Tibial nerve (tissue), 4 donors: ENCODE measurements around the gene MXD3. TPM values are rescaled to one million over a fixed set of nuclear protein-coding genes. Genes with fewer than 3 reads are reported as not detected.
"Not testable (repeated sequence)": the region's sequence is repeated elsewhere in the genome, so short reads cannot be mapped to it uniquely, and the experiment has no call there.

Experiments used
- DNase-seq, 2 donors: peaks; one replicate each; pipeline ENCODE4 v3.0.0-alpha.2; 2019; ENCODE audit warnings: low spot score in 2 of 2
- H3K27ac ChIP-seq, 4 donors: fragments of 200-600 bp; sonication (generic) in 3 of 4; one replicate each; pipeline ENCODE4 v1.5.1; 2017 to 2019; ENCODE audit warnings: mild to moderate bottlenecking in 1 of 4
- H3K27me3 ChIP-seq, 2 donors: fragments of 200-600 bp; sonication (generic) in 1 of 2; one replicate each; pipeline versions ENCODE4 v1.5.1 to v1.6.0; 2017 to 2019
- H3K36me3 ChIP-seq, 3 donors: fragments of 200-600 bp; sonication (generic); one replicate each; pipeline ENCODE4 v1.5.1; 2018 to 2019
- H3K4me1 ChIP-seq, 4 donors: fragments of 200-600 bp; sonication (generic) in 3 of 4; one replicate each; pipeline ENCODE4 v1.5.1; 2017 to 2019
- H3K4me3 ChIP-seq, 4 donors: fragments of 200-600 bp; sonication (generic) in 3 of 4; one replicate each; pipeline ENCODE4 v1.5.1; 2017 to 2019; ENCODE audit warnings: mild to moderate bottlenecking in 1 of 4, moderate library complexity in 1 of 4
- H3K9me3 ChIP-seq, 4 donors: fragments of 200-600 bp; sonication (generic) in 3 of 4; one replicate each; pipeline ENCODE4 v1.5.1; 2017 to 2019
- CTCF ChIP-seq, 5 experiments: fragments of 200-600 bp in 3 of 5; fragments of 450-650 bp in 2 of 5; sonication (generic) in 3 of 5; IDR thresholded peaks; one replicate each; pipeline ENCODE4 v1.5.1; 2016 to 2019; ENCODE audit warnings: antibody characterized with exemption in 5 of 5, mild to moderate bottlenecking in 3 of 5, moderate library complexity in 2 of 5
- EP300 ChIP-seq, 2 donors: sonication (generic); formaldehyde crosslinking; IDR thresholded peaks; one replicate each; pipeline ENCODE4 v1.6.1; 2017; ENCODE audit warnings: antibody characterized with exemption in 2 of 2, mild to moderate bottlenecking in 1 of 2
- POLR2A ChIP-seq, 2 donors: fragments of 450-650 bp; IDR thresholded peaks; one replicate each; pipeline ENCODE4 v1.6.1; 2017; ENCODE audit warnings: antibody characterized with exemption in 2 of 2, mild to moderate bottlenecking in 2 of 2, moderate library complexity in 2 of 2
- WGBS, 2 donors: methylation state at CpG; one replicate each; pipeline ENCODE4 v1.1.5; 2018; 5-methylcytosine and 5-hydroxymethylcytosine counted together
- total RNA-seq, 4 donors: library from RNA; depleted of rRNA; stranded (reverse); fragments of >200 nt; gene quantifications; one replicate each; pipeline ENCODE4 v1.1.0, GENCODE V29; 2016

Gene MXD3, protein sequence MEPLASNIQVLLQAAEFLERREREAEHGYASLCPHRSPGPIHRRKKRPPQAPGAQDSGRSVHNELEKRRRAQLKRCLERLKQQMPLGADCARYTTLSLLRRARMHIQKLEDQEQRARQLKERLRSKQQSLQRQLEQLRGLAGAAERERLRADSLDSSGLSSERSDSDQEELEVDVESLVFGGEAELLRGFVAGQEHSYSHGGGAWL
- 10 to 100 TPM in 2 of 4 donors, 1 to 10 TPM in 2; 5.2 to 33.9 (median 14.7) TPM for total RNA-seq

DNA sequence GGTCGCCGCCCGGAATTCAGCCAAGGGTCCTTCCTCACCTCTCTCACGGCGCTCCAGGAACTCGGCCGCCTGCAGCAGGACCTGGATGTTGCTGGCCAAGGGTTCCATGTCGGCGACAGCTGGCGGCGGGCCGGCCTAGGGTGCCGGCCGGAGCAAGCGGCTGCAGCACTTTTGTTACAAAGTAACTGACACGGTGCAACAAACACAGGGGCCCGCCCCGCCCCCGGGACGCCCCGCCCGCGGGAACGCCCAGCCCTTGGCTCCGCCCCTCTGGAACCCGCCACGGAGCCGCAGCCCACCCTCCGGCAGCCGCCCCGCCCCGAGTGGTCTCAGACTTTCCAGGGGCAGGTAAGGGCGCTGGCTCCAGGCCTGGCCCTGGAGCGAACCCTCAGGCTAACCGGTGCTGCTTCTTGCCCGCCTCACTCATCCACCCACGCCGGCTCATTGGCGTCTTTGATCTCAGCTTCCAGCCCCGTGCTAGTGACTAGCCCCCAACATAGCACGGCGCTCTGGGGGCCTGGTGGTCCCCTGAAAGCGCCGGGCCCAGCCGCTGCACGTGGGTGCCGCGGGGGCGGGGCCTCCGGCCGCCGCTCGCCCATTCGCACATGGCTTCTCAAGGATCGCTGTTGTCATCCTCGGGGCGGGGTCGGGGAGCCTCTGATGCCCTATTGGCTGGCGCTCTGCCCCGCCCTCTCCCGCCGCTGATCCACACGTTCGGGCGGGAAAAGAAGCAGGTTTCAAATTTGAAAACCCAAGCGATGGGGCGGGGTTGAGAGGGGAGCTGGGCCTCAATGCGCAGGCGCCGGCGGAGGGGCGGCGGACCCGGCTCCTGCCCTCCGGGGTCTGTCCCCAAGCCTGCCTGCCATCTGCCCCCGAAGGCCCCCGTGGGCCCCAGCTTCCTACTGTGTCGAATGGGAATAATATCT is at the start of gene MXD3:
TSS of gene MXD3 (minus strand) at position 176 of the 926 bp plus-strand sequence. CDS start at position 108, 68 bp downstream.
- Histone ChIP-seq H3K4me1 (peaks cover 0 to 35% (median 20%) of the 10 kb centered on the region in 4 donors), H3K4me3 (peak within 1 kb of the TSS; percentile 28 to 67 (median 57)), H3K27me3 (no peaks in the 10 kb centered on the region), H3K27ac (peak within 1 kb of the TSS in 1 of 4 donors; percentile 15), H3K36me3 (peaks cover 0 to 18% (median 0%) of the 10 kb centered on the region in 3 donors), H3K9me3 (no peaks in the 10 kb centered on the region)
- peak; percentile 96 to 97 for DNase-seq
- TF ChIP-seq CTCF (IDR thresholded peaks at IDR 0.05) (no peak), EP300 (IDR thresholded peaks at IDR 0.05) (peak in 1 of 2 donors; percentile 66), POLR2A (IDR thresholded peaks at IDR 0.05) (no peak)
- 0 to 1% methylated on average over 39 to 63 of the region's 78 CpGs for WGBS, 2 donors

DNA sequence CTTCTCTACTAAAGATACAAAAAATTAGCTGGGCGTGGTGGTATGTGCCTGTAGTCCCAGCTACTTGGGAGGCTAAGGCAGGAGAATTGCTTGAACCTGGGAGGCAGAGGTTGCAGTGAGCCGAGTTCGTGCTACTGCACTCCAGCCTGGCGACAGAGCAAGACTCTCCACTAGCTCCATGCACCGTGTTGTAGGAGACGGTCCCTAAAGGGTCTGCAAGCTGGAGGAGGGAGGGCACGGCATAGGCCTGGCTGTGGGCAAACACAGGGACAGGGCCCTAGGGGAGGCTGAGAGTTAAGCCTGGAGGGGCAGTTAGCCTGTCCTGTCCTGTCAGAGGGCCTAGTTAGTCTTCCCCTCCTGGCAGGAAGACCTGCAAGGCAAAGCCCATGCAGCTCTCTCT is 49.0 kb upstream of the MXD3 start:
- 82% methylated on average over 7 of the region's 7 CpGs for WGBS, 2 donors
- DNase-seq, H3K36me3 ChIP-seq, H3K4me3 ChIP-seq, H3K27me3 ChIP-seq, H3K27ac ChIP-seq, H3K9me3 ChIP-seq: not testable (repeated sequence)
- peaks cover 0 to 37% (median 27%) of the 10 kb centered on the region in 4 donors for H3K4me1 ChIP-seq

- WGBS, 2 donors = 69 to 76% methylated on average over 3 of the region's 3 CpGs
- TF ChIP-seq POLR2A (IDR thresholded peaks at IDR 0.05) (no peak), EP300 (IDR thresholded peaks at IDR 0.05) (no peak), CTCF (IDR thresholded peaks at IDR 0.05) (no peak)
- H3K4me1 ChIP-seq = peaks cover 0 to 37% (median 27%) of the 10 kb centered on the region in 4 donors
- no peak for DNase-seq
- H3K4me3 ChIP-seq = no peak overlapping the region
- H3K9me3 ChIP-seq = no peaks in the 10 kb centered on the region
- H3K27me3 ChIP-seq = no peaks in the 10 kb centered on the region
- no peak overlapping the region for H3K27ac ChIP-seq
- H3K36me3 ChIP-seq = no peaks in the 10 kb centered on the region
These were observed 48.2 kb upstream of the MXD3 start for GRCh38 chr5:177359860-177360259.

DNA sequence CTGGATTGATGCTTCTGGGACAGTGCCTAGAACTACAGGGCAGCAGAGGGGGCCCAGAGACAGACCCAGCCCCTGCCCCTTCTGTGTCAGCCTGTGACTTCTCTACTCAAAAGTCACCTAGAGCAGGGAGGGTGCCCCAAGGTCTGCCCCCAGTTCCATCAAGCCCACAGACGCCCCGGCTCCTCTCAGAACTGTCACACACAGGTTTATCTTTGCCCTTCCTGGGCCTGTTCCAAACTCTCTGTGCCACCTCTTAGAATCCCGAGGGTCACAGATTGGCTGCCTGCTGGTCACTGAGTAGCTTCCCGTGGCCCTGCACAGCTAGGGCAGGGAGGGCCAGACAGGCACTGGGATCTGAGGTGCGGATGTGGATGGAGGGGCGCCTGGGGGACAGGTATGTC is 47.8 kb upstream of the MXD3 start:
- Histone ChIP-seq H3K36me3 (no peaks in the 10 kb centered on the region), H3K4me1 (peaks cover 0 to 37% (median 26%) of the 10 kb centered on the region in 4 donors), H3K27ac (no peak overlapping the region), H3K9me3 (no peaks in the 10 kb centered on the region), H3K27me3 (no peaks in the 10 kb centered on the region), H3K4me3 (no peak overlapping the region)
- no peak for DNase-seq
- WGBS, 2 donors = 76 to 82% methylated on average over 6 of the region's 6 CpGs
- TF ChIP-seq EP300 (IDR thresholded peaks at IDR 0.05) = no peak
- TF ChIP-seq CTCF (IDR thresholded peaks at IDR 0.05) = no peak
- TF ChIP-seq POLR2A (IDR thresholded peaks at IDR 0.05) = no peak

- Histone ChIP-seq H3K36me3 (no peaks in the 10 kb centered on the region), H3K27ac (peak overlapping the region in 2 of 4 donors; percentile 22 to 47), H3K4me1 (peaks cover 0 to 33% (median 18%) of the 10 kb centered on the region in 4 donors), H3K27me3 (no peaks in the 10 kb centered on the region), H3K4me3 (peak overlapping the region in 2 of 4 donors; percentile 50 to 53), H3K9me3 (no peaks in the 10 kb centered on the region)
- TF ChIP-seq EP300 (IDR thresholded peaks at IDR 0.05) = no peak
- no peak for TF ChIP-seq POLR2A (IDR thresholded peaks at IDR 0.05)
- TF ChIP-seq CTCF (IDR thresholded peaks at IDR 0.05) = no peak
- no peak for DNase-seq
- WGBS, 2 donors = 48 to 49% methylated on average over 3 to 5 of the region's 5 CpGs
These were observed 46.7 kb upstream of the MXD3 start for GRCh38 chr5:177358370-177358819.
